ENCODE measurements around the gene EYA3.
"Not testable (repeated sequence)": the region's sequence is repeated elsewhere in the genome, so short reads cannot be mapped to it uniquely, and the experiment has no call there.

Gene EYA3

DNA sequence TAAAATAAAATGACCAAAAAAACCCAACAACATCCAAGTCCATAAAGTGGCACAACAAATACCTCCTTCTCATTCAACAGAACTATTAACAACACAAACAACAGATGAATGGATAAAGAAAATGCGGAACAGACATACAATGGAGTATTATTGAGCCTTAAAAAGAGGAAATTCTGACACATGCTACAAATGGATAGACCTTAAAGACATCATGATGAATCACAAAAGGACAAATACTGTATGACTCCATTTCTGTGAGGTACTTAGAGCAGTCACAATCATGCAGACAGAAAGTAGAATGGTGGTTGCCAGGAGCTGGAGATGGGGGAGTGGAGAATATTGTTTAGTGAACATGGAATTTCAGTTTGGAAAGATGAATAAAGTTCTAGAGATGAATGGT, 42.6 kb downstream of the EYA3 start:
- intact Hi-C loops (cut with DNase I), result no loop called here

DNA sequence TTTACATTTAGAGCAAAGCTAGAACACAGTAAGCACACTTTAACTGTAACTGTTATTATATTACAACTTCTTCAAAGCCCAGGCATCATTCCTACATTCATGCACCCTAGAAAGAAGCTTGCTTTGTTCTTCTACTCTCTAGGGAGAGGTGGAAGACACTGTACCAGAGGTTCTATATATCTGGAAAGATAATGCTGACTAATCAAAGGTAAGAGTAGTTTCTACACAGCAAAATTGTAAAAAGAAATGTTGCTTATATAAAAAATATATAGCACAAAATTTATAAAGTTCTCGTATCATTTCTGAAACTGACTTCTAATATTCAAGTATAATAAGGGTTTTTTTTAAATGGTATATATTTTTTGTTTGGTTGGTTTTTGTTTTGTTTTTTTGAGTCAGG, 44.0 kb downstream of the EYA3 start:
- no peak for DNase-seq
- intact Hi-C loops (cut with DNase I), result no loop called here

More for the DNA sequence above, 42.6 kb downstream of the EYA3 start:
- no peak for DNase-seq

DNA sequence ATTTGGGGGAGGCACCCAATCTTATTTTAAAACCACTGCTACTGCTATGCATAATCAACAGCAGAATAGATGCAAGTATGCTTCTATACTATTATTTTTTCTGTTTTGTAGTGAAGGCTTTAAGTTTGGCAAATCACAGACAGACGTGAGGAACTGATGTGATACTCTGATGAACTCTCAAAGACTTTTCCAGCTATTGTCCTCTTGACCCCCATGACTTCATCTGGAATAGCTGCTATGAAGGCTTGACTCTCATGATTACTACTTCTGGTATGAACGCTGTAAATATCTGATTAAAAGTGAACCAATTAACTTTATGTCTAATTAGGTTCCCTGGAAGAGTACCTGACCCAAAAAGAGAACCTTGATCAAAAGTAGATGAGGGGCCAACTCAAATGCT, 49.1 kb downstream of the EYA3 start:
- DNase-seq, result no peak
- intact Hi-C loops (cut with DNase I), result no loop called here

DNA sequence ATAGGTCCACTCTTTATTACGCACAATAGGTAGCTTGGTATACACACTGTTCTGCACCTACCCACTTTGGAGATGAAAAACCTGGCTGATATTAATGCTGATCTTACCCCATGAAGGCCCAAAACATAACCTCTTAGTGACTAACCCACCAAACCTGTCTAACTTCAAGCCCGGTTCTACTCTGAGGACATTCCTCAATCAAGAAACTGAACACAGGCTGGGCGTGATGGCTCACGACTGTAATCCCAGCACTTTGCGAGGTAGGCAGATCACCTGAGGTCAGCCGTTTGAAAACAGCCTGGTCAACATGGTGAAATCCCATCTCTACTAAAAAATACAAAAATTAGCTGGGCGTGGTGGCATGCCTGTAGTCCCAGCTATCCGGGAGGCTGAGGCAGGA, 50.5 kb downstream of the EYA3 start:
- no peak for DNase-seq
- intact Hi-C loops (cut with DNase I), result no loop called here

DNA sequence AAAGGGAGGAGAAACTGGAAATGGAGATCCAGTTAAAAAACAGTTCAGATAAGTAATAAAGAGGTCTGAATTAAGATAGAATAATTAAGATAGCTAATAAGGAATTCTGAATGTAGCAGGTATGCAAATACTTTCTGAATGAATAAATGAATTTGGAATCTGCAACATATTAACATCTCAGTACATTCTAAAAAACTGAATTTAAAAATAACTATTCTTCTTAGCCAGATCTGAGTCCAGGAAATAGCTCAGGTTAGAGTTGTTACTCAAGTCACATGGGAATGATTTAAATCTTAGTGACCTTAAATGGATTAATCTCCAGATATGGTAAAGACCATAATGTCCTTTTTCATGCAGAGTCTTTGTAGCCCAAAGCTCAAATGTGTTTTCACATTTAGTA, 51.2 kb downstream of the EYA3 start:
- intact Hi-C loops (cut with DNase I), result no loop called here
- no peak for DNase-seq

DNA sequence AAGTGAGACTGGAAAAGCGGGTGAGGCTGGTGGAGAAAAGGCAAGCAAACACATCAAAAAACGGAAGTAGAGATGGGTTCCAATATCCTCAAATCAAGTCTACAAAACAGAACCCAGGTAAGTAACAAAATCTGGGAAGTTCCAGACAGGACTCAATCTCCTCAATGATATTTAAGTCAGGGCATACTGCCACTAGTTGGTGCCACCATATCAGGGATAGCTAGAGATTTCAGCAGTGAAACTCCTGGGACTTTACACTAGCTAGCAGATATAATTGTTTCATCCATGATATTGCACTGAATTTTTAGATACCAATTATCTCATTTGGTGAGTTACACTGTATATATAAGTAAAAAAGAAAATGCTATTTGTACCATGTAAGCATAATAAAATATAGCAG, 52.0 kb downstream of the EYA3 start:
- DNase-seq, result no peak
- intact Hi-C loops (cut with DNase I), result no loop called here

DNA sequence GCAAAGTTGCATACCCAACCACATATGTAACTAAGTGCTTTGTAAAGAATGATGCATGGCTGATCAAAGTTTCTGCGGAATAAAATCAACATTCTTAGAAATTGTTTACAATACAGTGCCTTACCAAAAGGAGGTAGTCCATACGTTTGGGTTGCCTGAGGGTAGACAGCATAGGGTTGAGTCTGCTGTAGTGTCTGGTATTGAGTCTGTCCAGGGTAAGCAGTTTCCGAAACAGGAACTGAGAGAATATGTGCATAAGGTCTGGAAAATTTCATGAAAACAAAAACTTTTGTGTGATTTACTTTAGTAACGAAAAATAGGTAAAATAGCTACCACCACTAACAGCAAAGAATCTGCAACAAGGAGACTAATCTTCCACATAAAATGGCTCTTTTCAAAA, 53.0 kb downstream of the EYA3 start:
- intact Hi-C loops (cut with DNase I), result no loop called here
- DNase-seq, result no peak

DNA sequence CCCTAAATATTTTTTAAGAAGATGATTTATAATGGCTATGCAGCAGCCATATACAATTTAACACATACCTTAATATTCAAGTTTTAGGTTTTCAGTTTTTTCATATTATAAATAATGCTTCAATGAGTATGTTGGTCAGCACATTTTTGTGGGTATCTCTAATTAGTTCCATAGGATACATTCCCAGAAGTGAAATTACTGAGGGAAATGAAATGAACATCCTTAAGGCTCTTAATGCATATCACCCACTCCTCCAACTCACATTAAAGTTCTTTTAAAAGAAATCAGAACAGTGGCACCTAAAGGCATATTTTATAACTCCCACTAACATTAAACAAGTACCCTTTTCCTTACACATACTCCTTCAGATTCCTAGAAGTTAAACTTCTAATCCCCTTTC, 56.1 kb downstream of the EYA3 start:
- DNase-seq, result no peak
- intact Hi-C loops (cut with DNase I), result no loop called here

DNA sequence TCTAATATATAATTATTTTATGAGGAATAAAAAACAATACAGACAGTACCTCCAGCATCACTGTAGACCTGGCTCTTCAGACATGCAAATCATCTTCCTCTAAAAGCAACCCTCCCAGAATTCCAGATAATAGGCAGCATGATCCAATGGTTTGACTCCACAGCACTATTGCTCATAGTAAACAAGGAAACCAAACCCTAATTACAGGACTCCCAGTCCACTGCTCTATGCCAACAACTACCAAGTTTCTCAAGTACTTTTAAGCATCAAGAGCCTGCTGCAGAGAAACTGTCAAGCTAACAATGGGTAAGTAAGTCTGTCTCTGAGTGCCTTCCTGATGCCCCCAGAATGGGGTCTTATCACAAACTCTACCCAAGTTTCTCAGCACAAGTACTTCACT, 57.2 kb downstream of the EYA3 start:
- intact Hi-C loops (cut with DNase I), result no loop called here
- DNase-seq, result no peak

DNA sequence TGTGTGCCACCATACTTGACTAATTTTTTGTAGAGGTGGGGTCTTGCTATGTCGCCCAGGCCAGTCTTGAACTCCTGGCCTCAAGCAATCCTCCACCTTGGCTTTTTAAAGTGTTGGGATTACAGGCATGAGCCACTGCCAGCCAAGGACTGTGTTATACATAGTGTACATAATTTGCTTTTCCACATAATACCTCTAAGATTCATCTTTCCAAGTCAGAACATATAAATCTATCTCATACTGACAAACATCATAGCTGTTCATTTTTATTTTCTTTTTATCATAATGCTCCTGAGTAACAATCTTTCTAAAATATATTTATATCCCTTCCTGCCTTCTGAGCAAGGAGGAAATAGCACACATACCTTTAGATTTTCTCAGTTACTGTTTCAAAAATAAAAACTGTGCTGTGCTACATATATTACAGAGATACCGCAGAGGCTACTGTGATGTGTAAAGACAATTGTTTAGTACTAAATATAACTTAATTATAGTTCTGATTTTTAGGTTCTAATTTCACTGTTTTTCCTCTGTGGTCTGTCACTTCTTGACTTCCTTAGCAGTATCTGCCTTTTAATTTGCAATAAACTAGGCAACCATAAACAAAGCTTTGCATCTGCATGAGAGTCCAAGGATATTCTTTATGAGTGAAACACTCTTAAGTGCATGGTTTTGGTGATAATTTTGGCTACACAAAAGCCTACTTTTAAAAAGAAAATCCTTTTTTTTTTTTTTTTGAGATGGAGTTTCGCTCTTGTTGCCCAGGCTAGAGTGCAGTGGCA, 59.3 kb downstream of the EYA3 start:
- no peak for DNase-seq
- intact Hi-C loops (cut with DNase I), result no loop called here

DNA sequence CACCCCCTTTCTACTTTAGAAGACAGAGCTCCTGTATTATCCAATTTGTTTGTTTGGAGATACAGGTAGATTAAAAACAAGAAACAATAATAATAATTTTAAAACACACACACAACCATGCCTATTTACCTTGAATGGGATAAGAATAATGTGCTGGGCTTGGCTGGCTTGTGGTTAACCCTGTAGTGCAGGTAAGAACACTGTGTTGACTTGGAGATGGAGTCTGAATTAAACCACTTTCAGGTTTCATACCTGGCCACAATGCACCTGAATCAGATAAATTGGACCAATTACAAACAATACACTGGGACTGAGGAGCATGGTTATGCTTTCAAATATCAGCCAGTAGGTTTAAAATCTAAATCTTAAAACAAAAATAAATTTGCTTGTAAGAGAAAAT, 60.8 kb downstream of the EYA3 start:
- no peak for DNase-seq
- intact Hi-C loops (cut with DNase I), result no loop called here

DNA sequence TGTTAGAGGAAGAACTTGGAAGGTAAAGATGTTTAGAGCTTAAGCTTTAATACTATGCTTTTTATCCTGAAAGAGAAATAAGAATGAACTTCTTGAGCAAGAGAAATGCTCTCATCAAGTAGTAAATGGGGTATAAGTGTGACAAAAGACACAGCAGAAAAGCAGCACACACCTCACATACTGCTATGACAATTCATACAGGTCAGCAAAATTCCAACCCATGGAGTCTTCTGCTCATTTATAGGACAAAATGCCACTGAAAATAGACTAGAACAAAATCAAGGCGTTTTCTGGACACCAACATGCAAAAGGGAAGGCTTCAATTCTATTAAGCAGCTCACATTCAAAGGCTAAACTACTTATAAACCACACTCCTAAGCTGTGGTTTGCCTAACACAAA, 61.2 kb downstream of the EYA3 start:
- intact Hi-C loops (cut with DNase I), result no loop called here
- no peak for DNase-seq

DNA sequence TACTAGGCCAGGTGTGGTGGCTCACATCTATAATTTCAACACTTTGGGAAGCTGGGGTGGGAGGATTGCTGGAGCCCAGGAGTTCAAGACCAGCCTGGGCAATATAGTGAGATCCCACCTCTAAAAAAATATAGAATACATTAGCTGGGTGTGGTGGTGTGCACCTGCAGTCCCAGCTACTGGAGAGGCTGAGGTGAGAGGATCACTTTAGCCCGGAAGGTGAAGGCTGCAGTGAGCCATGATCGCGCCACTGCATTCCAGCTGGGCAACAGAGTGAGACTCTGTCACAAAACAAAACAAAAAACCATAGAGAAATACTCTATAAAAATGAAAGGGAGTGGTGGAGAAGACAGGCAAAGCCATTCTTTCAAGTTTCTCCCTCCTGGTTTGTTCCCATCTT, 62.1 kb downstream of the EYA3 start:
- intact Hi-C loops (cut with DNase I), result no loop called here
- DNase-seq, result no peak

DNA sequence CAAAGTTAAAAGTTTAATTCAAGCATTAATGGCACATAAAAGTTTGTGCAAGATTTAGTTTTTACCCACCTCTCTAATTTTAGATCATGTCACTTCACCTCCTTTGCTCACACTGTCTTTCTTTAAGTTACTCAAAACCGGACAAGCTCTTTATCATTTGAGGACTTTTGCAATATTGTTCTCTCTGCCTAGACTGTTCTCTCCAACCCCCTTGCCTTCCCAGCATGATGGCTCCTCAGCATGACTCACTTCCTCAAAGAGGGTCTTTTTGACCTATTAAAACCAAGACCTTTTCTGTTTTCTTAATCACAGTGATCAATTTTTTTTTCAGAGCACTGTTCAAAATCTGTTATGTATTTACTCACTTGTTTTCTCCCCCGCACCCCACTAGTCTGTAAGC, 67.3 kb downstream of the EYA3 start:
- intact Hi-C loops (cut with DNase I), result no loop called here
- no peak for DNase-seq

DNA sequence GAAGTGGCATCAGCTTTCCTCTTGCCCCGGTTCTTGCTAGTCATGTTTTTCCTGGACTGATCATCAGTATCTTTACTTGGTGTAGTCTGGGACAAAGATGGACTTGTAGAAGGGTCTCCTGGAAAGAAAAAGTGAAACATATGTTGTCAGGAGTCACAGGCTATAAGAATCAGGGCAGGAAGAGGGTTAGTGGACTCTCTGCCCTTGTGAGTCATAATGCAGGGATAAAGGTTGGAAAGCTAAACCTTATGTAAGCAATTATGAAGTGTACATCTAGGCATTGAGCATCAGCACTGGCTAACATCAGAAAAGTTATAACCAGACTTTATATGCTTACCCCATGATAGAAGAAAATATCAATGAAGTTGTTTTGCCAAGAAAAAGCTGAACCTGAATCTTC, 77.4 kb downstream of the EYA3 start:
- DNase-seq, result no peak
- intact Hi-C loops (cut with DNase I), result no loop called here

DNA sequence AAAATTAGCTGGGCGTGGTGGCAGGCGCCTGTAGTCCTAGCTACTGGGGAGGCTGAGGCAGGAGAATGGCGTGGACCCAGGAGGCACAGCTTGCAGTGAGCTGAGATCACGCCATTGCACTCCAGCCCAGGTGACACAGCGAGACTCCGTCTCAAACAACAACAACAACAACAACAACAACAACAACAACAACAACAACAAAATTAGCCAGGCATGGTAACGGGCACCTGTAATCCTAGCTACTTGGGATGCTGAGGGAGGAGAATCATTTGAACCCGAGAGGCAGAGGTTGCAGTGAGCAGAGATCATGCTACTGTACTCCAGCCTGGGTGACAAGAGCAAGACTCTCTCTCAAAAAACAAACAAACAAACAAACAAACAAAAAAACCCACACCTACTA, 85.3 kb downstream of the EYA3 start:
- intact Hi-C loops (cut with DNase I), result not testable (repeated sequence)

DNA sequence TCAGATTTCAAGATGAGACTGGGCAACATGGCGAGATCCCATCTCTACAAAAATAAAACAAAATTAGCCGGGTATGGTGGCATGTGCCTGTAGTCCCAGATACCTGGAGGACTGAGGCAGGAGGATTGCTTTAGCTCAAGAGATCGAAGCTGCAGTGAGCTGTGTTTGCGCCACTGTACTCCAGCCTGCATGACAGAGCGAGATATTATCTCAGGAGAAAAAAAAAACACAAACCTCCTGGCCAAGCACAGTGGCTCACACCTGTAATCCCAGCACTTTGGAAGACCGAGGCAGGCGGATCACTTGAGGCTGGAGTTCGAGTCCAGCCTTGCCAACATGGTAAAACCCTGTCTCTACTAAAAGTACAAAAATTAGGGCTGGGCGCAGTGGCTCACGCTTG, 85.8 kb downstream of the EYA3 start:
- DNase-seq, result no peak
- intact Hi-C loops (cut with DNase I), result no loop called here

More for the DNA sequence above, 85.3 kb downstream of the EYA3 start:
- DNase-seq, result not testable (repeated sequence)

DNA sequence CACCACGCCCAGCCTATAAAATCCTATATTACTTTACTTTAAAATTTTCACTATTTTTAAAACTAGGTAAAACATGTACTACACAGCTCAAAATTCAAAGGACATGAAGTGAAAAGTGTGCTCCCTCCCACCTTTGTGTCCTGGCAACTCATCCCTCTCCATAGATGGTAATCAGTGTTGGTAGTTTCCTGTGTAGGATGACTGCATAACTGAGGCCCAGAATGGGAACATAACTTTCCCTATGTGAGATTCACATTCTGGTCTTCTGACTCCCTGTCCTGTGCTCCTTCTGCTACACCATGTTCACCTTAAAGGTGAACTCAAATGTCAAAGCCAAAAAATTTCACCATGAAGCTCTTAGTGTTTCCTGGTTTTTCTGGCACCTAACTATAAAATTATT, 89.4 kb downstream of the EYA3 start:
- intact Hi-C loops (cut with DNase I), result no loop called here
- DNase-seq, result no peak

DNA sequence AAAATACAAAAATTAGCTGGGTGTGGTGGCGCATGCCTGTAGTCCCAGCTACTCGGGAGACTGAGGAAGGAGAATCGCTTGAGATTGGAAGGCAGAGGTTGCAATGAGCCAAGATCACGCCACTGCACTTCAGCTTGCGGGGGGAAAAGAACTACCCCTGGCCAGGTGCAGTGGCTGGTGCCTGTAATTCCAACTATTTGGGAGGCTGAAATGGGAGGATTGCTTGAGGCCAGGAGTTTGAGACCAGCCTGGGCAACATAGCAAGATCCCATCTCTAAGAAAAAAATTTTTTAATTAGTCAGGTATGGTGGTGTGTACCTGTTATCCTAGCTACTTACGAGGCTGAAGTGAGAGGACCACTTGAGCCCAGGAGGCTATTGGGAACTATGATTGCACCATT, 93.9 kb downstream of the EYA3 start:
- intact Hi-C loops (cut with DNase I); DNase-seq: not testable (repeated sequence)

DNA sequence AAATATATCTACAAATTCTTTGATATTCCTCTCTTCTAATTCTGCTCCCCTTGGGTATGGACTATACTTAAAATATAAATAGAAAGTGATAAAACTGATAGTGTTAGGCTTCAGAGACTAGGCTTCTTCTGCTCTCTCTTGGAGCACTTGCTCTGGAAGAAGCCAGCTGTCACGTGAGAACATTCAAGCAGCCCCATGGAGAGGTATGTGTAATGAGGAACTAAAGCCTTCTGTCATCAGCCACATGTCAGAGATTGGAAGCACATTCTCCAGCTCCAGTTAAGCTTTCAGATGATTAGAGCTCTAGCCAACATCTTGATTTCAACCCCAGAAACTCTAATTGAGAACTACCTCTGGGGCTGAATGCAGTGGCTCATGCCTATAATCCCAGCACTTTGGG, 94.3 kb downstream of the EYA3 start:
- intact Hi-C loops (cut with DNase I), result no loop called here
- DNase-seq, result no peak

DNA sequence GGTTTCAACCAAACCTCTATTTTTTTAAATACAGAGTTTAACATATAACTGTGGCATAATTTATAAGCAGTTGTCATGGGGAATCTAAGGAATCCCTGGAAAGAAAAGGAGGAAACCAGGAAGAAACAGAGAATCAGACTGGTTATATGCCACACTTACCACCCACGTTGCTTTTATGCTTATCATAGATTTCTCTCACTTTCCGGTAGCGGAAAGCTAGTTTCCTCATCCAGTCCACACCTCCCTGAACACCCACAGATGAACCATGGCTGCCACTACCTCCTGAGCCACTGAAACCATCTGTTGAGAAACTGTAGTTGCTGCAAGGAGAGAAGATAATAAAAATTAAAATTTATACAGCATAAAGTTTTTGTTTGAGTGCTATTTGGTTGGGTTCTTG, 95.2 kb downstream of the EYA3 start:
- intact Hi-C loops (cut with DNase I), result no loop called here
- peak in 1 of 42 donors; percentile 34 for DNase-seq

DNA sequence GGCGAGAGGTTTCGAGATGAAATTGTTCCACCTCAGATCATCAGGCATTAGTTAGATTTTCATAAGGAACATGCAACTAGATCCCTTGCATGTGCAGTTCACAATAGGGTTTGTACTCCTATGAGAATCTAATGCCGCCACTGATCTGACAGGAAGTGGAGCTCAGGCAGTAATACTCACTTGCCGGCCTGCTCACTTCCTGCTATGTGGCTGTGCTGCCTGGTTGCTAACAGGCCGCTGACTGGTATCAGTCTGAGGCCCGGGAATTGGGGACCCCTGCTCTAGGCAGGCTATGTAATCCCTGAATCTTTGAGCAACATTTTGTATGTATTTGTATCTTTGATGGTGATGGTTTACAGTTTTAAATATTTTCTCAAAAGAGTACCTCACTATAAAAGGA, 96.1 kb downstream of the EYA3 start:
- intact Hi-C loops (cut with DNase I), result no loop called here
- DNase-seq, result no peak
